OCI-LY1 (cell line): ENCODE results near the gene RPS6KL1.

ENCODE experiments used
- H2AFZ ChIP-seq: fragments of 200-600 bp; sonication (generic), shearing (Covaris generic); 2 replicates; pipeline ENCODE4 v1.6.0; 2014; ENCODE audit warnings: antibody characterized with exemption, mild to moderate bottlenecking, low read length
- H3F3A ChIP-seq: fragments of 200-600 bp; sonication (generic), shearing (Covaris generic); 2 replicates; pipeline ENCODE4 v1.6.0; 2014; ENCODE audit warnings: mild to moderate bottlenecking, antibody characterized with exemption, low read length, moderate library complexity; ENCODE audit not compliant: insufficient read depth
- H3K27ac ChIP-seq: fragments of 200-600 bp; sonication (generic); 2 replicates; pipeline ENCODE4 v1.5.1; 2014; ENCODE audit warnings: low read length, mixed run types, mild to moderate bottlenecking, low read depth; ENCODE audit not compliant: poor library complexity, severe bottlenecking
- H3K27me3 ChIP-seq: fragments of 200-600 bp; sonication (generic); 2 replicates; pipeline ENCODE4 v1.6.0; 2014; ENCODE audit warnings: antibody characterized with exemption, mild to moderate bottlenecking, low read length, moderate library complexity; ENCODE audit not compliant: insufficient read depth
- H3K36me3 ChIP-seq: fragments of 200-600 bp; sonication (generic); 2 replicates; pipeline ENCODE4 v1.6.1; 2014; ENCODE audit warnings: mild to moderate bottlenecking, antibody characterized with exemption, low read length, moderate library complexity, mixed read lengths; ENCODE audit not compliant: insufficient read depth
- H3K4me1 ChIP-seq: fragments of 200-600 bp; sonication (generic); 2 replicates; pipeline ENCODE4 v1.5.1; 2014; ENCODE audit warnings: mild to moderate bottlenecking, low read length, moderate library complexity; ENCODE audit not compliant: insufficient read depth, severe bottlenecking
- H3K4me2 ChIP-seq: fragments of 200-600 bp; sonication (generic), shearing (Covaris generic); 2 replicates; pipeline ENCODE4 v1.6.1; 2014; ENCODE audit warnings: low read length
- H3K4me3 ChIP-seq: fragments of 200-600 bp; sonication (generic); 2 replicates; pipeline ENCODE4 v1.5.1; 2014; ENCODE audit warnings: low read length, low read depth, mild to moderate bottlenecking, mixed read lengths; ENCODE audit not compliant: poor library complexity, severe bottlenecking
- H3K79me2 ChIP-seq: fragments of 200-600 bp; shearing (Covaris generic); 2 replicates; pipeline ENCODE4 v1.6.1; 2016; ENCODE audit warnings: mixed run types, low read length, mixed read lengths; ENCODE audit not compliant: insufficient read depth
- H3K9ac ChIP-seq: fragments of 200-600 bp; sonication (generic), shearing (Covaris generic); 2 replicates; pipeline ENCODE4 v1.6.1; 2014; ENCODE audit warnings: mild to moderate bottlenecking, low read length, mixed read lengths
- H3K9me2 ChIP-seq: fragments of 200-600 bp; sonication (generic), shearing (Covaris generic); 2 replicates; pipeline ENCODE4 v1.6.1; 2014; ENCODE audit warnings: low read depth, mild to moderate bottlenecking, low read length, mixed read lengths
- H3K9me3 ChIP-seq: fragments of 200-600 bp; shearing (Covaris generic); 2 replicates; pipeline ENCODE4 v1.6.1; 2014; ENCODE audit warnings: low read length, mixed read lengths
- H4K20me1 ChIP-seq: fragments of 200-600 bp; sonication (generic), shearing (Covaris generic); 2 replicates; pipeline ENCODE4 v1.6.0; 2016; ENCODE audit warnings: mild to moderate bottlenecking, low read length; ENCODE audit not compliant: insufficient read depth
- EZH2 ChIP-seq: fragments of 200-600 bp; sonication (generic), shearing (Covaris generic); IDR thresholded peaks from 2 replicates; pipeline ENCODE4 v1.8.0; 2017; ENCODE audit warnings: borderline replicate concordance, mixed run types, mild to moderate bottlenecking, antibody characterized with exemption, low read length, moderate library complexity, mixed read lengths
- TF ChIP-seq, protein P1 (sequence below): fragments of 200-600 bp; sonication (generic), shearing (Covaris generic); IDR thresholded peaks from 2 replicates; pipeline ENCODE4 v1.5.1; 2017; ENCODE audit warnings: mild to moderate bottlenecking, antibody characterized with exemption, low read length, moderate library complexity, mixed read lengths

Gene RPS6KL1

DNA sequence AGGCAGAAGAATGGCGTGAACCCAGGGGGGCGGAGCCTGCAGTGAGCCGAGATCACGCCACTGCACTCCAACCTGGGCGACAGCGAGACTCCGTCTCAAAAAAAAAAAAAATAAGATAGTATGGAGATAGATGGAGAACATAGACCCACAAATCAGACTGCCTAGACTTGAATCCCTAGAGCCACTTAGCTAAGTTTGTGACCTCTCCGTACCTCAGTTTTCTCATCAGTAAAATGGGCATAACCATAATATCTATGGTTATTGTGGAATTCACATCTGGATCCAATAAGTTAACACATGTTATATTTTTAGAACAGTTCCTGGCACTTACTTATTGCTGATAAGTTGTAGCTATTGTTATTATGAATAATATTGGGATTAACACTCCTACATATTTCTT lies 54.3 kb downstream of the RPS6KL1 start:
- H3K4me1 ChIP-seq = no peaks in the 10 kb centered on the region

DNA sequence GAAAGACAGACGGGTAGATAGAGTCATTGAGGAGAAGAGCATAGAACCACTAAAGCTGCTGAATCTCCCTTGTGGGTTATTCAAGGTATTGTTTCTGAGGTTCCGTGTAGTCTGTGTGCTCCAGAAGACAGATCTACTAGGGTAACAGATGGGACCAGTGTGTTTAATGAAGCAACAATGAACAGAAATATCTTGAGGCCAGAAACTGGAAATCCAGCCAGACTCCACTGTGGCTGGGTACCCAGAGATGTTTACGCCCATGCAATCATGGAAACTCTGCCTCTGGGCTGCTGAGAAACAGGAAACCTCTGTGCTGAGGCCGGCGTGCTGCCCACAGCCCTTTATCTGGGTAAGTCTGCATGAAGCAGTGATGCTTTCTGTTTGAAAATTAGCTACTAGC lies 55.4 kb downstream of the RPS6KL1 start:
- Histone ChIP-seq H3F3A (no peaks in the 10 kb centered on the region), H3K36me3 (no peaks in the 10 kb centered on the region), H3K9me3 (no peaks in the 10 kb centered on the region), H3K4me3 (no peak overlapping the region), H3K4me2 (no peak overlapping the region; the same call in 1 of the 2 replicates), H3K9me2 (no peaks in the 10 kb centered on the region), H3K79me2 (no peaks in the 10 kb centered on the region), H3K27ac (no peak overlapping the region), H3K9ac (no peak overlapping the region), H4K20me1 (no peaks in the 10 kb centered on the region), H3K27me3 (no peaks in the 10 kb centered on the region; the same call in 1 of the 2 replicates), H2AFZ (no peak overlapping the region), H3K4me1 (no peaks in the 10 kb centered on the region)
- TF ChIP-seq, protein P1, sequence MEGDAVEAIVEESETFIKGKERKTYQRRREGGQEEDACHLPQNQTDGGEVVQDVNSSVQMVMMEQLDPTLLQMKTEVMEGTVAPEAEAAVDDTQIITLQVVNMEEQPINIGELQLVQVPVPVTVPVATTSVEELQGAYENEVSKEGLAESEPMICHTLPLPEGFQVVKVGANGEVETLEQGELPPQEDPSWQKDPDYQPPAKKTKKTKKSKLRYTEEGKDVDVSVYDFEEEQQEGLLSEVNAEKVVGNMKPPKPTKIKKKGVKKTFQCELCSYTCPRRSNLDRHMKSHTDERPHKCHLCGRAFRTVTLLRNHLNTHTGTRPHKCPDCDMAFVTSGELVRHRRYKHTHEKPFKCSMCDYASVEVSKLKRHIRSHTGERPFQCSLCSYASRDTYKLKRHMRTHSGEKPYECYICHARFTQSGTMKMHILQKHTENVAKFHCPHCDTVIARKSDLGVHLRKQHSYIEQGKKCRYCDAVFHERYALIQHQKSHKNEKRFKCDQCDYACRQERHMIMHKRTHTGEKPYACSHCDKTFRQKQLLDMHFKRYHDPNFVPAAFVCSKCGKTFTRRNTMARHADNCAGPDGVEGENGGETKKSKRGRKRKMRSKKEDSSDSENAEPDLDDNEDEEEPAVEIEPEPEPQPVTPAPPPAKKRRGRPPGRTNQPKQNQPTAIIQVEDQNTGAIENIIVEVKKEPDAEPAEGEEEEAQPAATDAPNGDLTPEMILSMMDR = no peak
- TF ChIP-seq EZH2 = no peak

More for the DNA sequence above, 54.3 kb downstream of the RPS6KL1 start:
- Histone ChIP-seq H3K9ac (no peak overlapping the region), H2AFZ (no peak overlapping the region), H3K27me3 (no peaks in the 10 kb centered on the region; the same call in 1 of the 2 replicates), H3K9me2 (no peaks in the 10 kb centered on the region), H3K4me2 (no peak overlapping the region), H3K36me3 (no peaks in the 10 kb centered on the region), H3K4me3 (no peak overlapping the region), H3K79me2 (no peaks in the 10 kb centered on the region), H4K20me1 (no peaks in the 10 kb centered on the region), H3K27ac (no peak overlapping the region), H3F3A (no peaks in the 10 kb centered on the region), H3K9me3 (no peaks in the 10 kb centered on the region)
- TF ChIP-seq EZH2 = no peak
- TF ChIP-seq, protein P1 = no peak

DNA sequence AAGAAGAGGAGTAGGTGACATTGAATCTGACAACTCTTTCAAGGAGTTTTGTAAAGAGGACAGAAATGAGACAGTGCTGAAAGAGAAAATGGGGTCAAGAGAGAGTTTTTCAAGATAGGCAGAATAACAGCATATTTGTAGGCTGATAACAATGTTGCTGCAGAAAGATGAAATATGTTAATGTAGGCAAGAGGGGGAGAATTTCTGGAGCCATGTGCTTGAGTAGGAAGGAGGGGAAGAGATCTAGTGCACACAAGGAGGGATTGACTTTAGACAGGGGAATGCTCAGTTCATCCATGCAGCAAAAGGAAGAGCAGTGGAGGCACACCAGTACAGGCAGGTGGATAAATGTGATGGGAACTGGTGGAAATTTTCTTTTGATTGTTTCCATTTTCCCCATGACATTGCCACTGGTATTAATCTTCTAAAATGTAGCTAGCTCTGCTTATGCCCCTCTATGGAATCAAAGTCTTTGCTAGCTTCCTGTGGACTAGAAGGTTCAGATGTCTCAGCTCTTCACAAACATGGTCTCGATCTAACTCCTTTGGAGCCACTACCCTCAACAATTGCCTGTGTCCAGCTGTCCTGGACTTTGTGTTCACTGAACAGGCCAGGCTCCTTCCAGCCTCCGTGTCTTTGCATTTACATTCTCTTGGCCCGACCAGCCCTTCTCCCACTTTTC lies 56.2 kb downstream of the RPS6KL1 start:
- Histone ChIP-seq H3K9ac (no peak overlapping the region), H3K27ac (no peak overlapping the region), H3K4me2 (no peak overlapping the region), H3K4me3 (no peak overlapping the region), H4K20me1 (no peaks in the 10 kb centered on the region), H3K36me3 (no peaks in the 10 kb centered on the region), H2AFZ (no peak overlapping the region), H3K9me2 (no peaks in the 10 kb centered on the region), H3F3A (no peaks in the 10 kb centered on the region), H3K4me1 (no peaks in the 10 kb centered on the region), H3K79me2 (no peaks in the 10 kb centered on the region), H3K9me3 (no peaks in the 10 kb centered on the region), H3K27me3 (no peaks in the 10 kb centered on the region; the same call in 1 of the 2 replicates)
- TF ChIP-seq, protein P1 = no peak
- TF ChIP-seq EZH2 = no peak
